Measurements from ENCODE around the gene TRAPPC3.
A peak's percentile ranks its signal among the peaks of the same experiment; 100 is the strongest.
"Not testable (repeated sequence)": the region's sequence is repeated elsewhere in the genome, so short reads cannot be mapped to it uniquely, and the experiment has no call there.

Gene TRAPPC3

DNA sequence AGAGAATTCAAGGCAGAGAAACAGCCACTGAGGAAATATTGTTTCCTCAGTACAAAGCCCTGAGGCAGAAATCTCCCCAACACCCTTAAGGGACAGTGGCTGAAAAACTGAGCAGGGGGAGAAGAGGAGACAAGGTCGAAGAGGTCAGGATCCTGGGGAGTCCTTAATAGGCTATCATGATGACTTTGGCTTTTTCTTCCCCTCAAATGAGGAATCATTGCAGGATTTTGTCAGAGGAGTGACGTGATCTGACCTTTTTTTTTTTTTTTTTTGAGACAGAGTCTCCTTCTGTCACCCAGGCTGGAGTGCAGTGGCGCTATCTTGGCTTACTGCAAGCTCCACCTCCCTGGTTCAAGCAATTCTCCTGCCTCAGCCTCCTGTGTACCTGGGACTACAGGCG is 16.9 kb upstream of the TRAPPC3 start:
- DNase-seq, result no peak

DNA sequence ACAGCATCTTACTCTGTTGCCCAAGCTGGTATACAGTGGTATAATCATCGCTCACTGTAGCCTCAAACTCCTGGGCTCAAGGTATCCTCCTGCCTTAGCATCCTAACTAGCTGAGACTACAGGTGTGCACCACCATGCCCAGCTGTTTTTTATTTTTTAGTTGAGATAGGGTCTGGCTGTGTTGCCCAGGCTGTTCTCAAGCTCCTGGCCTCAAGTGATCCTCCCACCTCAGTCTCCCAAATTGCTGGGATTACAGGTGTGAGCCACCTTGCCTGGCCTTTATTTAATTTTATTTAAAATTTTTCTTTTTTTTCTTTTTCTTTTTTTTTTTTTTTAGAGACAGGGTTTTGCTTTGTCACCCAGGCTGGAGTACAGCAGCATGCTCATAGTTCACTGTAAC is 15.9 kb upstream of the TRAPPC3 start:
- DNase-seq, result no peak

DNA sequence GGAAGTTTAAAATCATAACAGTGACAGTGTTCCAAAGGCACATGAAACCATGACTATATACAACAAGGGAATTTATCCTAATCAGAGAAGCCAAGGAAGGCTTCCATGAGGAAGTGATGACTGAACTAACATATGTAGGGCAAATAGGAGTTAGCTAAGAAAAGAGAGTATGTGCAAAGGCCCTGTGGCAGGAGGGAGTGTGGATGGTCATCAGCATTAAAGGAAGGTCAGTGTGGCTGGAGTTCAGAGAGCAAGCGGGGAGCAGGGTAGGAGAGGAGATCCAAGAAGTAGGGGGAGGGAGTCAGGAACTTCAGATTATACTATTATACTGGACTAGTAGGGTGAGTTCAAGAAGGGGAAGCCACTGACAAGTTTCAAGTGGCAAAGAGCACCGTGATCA is 15.1 kb upstream of the TRAPPC3 start:
- DNase-seq, result no peak

DNA sequence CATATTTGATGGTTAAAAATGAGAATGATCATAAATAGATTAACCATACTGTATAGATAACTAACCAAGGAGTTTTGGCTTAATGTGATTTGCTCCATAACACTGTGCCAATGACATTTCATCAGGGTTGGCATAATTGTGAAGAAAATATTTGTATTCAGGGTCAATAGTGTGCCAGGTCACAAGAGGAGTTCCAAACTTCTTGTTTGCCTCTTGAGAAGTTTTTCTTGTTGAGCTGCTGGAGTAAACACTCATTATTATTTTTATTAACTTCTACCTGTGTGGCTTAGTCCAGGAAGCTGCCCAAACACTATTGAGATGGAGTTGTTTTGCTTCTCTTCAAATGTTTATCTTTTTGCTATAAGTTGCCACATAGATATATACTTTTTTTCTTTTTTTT is 14.1 kb upstream of the TRAPPC3 start:
- no peak for DNase-seq

DNA sequence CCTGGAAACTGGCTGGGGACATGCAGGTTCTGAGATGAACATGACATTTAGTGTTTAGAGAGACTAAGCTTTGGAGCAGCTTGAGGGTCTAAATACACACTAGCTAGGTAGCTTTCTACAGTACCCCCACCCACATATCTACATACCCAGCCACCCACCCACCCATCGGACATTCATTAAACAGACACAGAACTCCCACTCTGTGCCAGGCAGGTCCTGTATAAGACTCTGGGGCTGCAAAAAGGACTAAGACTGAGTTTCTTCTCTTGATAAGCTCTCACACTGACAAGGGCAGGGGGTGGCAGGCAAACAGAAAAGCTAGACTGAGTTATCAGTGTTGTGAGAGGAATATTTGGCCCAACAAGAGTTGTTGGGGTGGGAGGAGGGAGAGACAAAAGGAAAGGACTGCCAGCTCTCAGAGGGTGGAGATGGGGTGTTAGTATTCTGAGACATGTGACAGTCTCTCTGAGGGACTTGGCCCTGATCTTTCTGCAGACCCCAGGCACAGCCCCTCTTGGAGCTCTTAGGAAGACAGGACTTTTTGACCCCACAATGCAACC is 13.5 kb upstream of the TRAPPC3 start:
- no peak for DNase-seq

DNA sequence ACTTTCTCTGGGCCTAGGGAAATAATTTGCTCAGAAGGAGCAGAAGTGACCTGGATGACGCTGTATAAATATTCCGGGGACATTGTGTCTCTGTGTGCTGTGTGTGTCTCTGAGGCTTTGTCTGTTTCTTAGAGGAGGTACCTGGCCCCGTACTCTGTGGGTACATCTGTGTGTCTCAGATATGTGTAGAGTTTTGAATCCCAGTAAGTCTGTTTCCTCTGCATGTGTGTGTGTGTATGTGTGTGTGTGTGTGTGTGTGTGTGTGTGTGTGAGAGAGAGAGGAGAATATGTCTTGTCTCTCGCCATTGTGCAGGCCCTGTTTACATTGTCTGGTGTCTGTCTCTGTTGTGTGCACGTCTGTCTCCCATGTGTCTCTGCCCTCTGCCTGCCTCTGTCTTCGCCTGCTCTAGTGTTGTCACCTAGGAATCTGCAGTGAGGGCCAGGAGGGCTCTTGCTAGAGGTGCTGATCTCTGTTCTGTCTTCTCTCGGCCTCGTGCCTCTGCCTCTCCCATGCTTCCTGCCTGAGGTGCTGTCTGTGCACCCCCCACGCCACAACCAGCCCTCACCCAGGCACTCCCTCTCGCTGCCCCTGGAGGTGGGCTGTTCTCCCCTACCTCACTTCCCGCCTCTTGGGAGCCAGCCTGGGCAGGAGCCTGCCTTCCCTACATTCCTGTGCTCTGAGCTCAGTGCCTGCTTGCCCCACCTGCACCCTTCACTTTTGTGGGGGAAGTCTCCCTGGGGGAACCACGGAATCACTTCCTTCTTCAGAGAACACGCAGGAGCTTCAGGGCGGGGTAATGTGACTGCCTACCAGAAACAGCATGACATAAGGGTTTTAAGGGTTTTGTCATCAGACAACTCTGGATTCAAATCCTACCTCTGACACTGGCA is 12.6 kb upstream of the TRAPPC3 start:
- DNase-seq, result peak; percentile 64

DNA sequence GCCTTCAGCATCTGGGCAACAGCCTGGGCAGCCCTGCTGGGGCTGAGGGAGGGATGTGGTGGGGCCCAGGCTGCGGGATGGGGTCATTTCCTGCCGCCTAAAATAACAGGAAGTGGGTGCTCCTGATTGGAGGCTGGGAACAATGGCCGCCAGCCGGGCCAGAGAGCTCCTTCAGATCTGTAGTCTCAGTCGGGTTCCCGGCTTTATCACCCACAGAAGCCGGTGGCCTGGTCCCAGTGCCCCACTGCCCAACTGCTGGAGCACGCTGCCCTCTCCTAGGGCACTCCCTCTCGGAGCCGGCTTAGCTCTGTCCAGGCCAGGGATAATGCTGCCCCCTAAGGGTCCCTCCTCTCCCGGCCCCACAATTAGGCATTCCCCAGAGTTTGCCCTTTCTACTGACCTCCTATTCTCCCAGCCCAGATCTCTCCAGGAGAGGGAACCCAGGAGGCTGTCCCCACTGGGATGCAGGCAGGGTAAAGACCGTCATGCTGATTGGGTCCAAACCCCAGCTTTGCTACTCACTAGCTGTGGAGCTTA is 11.7 kb upstream of the TRAPPC3 start:
- DNase-seq, result peak; percentile 65

DNA sequence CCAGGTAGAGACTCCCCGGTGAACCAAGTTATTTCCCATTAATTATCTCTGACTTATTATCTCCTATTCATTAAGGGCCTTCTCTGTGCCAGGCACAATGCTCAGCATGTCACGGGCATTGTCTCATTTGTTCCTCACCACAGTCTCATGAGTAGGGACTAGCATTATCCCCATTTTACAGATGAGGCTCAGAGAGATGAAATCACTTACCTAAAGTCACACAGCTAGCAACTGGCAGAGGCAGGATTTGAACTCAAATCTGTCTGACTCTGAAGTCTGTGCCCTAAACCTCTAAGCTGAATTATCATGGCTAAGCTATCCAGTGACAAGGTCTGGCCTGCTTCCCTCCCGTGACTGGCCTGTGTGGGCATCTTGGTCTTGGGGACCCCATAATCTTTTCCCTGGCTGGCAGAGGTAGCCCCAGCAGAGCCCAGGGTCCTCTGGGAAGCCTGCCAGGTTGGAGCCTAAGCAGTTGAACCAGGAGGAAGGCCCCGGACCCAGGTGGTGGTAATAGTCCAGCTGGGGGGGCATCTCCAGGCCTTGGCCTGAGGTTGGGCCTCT is 11.2 kb upstream of the TRAPPC3 start:
- DNase-seq, result no peak

DNA sequence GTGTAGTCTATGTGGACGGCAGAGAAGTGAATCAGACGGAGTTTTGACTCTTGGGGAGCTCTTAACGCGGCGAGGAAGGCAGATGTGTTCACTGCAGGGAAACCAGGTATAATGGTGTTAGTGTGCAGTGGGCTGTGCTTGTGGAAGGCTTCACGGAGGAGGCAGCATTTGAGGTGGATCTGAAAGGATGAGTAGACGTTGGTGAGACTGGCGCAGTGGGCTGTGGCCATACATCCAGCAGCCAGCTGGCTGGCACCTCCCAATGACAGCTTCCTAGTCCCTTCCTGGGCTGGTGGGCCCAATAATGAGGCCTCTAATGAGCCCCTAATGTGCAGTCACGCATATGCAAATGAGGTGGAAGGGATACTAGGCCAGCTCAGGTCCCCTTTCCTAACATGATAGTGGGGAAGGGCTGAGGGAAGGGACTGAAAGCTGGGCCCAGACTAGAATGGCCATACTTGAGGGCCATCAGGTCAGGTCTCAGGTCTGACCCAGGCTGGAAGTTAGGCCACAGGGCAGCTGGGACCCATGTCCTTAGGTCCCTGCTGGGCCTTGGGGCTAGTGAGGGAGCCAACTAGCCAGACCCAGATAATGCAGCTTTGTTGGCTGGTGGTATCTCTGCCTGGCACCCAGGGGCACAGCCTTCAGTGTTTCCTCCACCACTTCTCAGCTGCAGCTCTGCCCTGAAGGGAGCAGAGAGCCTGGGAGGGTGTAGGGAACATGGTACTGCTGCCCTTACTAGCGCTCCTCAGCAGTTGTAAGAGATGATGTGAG is 10.5 kb upstream of the TRAPPC3 start:
- no peak for DNase-seq

DNA sequence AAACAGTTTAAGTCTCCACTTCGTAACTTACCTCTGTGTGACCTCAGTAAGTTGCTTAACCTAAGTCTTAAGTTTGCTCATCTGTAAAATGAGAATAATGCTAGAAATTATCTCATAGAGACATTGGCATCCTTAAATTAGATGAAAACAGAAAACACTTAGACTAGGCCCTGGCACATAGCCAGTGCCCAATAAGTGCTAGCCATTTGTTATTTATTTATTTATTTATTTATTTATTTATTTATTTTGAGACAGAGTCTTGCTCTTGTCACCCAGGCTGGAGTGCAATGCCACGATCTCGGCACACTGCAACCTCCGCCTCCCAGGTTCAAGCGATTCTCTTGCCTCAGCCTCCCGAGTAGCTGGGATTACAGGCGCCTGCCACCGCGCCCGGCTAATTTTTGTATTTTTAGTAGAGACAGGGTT is 9.6 kb upstream of the TRAPPC3 start:
- DNase-seq, result not testable (repeated sequence)

DNA sequence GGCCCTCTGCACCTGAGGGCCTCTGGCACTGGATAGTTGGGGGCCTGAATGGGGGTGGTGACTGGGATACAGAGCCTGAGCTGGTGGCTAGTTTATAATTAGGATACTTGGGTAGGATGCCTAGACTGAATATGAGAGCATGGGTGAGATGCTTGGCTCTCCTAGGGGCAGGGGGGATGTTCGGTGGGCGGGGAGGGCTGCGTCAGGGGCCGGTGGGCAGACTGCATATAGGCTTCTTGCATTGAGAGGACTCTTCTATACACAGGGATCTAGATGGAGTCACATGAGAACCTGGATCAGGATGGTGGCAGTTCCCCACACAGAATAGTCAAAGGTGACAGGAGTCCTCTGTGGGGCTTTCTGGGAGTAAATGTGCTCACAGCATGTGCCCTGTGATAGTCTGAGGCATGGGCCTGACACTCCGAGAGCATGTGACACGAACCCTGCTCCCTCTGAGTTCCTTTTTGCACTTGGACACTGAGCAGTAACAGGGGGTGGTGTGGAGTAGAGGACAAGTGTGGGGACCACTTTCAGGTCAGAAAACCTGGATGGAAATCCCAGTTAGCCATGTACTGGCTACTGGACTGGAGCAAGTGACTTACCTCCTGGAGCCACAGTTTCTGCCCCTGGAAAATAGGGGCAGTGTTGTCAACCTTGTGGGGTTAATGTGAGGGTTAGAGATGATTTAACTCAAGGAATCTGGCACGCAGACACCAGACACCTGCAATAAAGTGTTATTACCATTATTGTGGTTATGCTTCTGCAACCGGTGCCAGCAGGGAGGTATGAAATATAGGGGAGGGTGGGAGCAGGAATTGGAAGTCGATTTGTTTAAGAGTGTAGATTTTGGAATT is 8.9 kb upstream of the TRAPPC3 start:
- DNase-seq, result no peak

DNA sequence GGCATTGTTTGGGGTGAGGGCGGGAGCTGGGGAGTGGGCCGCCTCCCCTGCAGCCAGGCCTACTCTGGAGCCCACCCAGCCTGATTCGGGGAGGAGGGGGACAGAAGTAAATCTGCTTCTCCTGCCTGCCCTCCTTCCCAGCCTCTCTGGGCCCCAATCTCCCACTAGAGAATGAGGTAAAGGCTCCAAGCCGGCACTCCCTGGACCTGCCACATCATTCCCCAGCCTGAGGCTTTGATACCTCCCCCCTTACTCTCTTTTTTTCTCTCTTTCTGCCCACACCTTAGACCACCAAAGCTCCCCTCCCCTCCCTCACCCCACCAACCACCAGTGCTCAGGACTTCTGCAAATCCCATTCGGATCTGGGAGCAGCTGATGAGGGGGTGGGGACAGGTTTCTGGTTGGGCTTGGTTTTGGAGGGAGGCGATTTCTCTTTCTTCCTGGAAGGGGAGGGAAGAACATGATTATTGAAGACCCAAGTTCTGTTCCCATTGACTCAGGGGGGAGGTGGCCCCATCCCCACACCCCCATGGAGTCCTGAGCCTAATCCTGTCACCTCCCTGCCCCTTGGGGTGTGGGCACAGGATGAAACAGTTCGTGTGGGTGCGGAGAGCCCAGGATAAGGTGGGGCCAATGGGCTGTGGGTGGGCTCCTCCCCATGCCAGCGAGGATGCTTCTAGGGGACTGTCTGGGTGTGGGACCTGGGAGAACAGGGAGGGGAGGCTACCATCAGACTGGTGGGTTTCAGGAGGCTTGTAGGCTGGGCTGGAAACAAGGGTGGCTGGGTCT is 8.0 kb upstream of the TRAPPC3 start:
- no peak for DNase-seq

DNA sequence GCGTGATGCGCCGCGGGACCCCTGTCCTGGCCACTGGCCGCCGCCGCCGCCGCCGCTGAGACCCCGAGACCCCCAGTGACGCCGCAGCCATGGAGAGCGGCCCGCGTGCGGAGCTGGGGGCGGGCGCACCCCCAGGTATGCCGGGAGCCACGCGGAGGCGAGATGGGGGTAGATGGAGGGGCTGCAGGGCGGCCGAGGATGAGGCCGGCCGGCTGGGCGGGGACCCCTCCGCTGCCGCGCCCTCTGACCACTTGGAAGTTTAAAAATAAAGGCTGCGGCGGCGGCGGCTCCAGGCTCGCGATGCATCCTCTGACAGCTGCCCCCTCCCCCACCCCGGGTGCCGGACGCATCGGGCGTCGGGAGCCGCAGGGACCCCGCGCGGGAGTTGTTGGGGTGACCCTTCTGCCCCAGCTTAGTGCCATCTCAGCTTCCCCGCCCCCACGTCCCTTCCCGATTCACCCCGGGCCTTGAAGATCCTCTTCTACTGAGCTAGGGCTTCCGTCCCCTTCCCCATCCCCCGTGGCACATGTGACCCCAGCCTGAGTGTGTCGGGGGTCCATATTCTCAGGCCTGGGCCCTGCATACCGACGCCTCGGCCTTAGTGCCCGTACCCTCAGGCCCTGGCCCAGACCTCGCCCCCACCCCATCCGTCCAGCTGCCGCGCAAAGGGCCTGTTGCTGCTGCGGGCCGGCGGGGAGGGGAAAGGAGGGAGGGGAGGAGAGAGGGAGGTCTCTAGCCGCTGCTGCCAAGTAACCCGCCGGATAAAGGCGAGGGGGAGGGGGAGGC is 7.2 kb upstream of the TRAPPC3 start:
- peak; percentile 54 for DNase-seq

DNA sequence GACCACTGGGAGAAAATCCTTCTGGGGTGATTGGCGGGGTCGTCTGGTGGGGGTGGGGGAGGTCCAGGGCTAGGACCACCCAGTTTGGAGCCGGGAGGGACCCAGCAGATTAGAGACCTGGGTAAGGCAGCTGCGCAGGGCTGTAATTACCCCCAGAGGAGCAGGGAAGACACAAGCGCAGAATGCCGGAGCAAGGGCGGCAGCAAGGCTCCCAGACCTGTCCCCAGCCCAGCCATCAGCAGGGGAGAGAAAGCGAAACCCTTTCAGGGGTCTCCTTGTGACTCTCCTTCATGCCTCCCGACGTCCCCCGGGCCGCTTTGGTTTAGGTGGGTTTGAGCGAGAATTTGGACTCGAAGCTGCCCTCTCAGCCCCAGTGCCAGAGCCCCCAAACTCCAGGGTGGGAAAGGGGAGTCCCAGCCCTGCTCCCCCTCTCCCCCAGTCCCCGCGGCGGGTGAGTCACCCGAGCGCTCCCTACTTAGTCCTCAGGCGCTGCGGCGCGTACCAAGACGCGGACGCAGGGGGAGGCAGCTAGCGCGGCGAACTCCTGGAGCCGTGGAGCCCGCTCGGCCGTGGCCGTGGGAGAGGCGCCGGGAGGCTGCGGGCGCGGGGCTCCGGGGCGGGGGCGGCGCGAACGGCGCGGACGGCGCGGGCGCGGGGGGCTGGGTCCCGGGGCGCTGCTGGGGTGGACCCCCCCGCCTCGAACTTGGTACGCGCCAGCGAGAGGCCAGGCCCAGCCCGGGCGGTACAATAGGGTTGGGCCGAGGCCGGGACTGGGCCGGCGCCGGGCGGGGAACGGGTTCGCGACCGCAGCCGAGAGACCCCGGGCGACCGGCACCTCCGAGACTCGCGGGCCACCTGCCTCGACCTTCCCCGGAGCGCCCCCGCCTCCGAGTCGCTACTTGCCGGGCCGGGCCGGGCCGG is 6.4 kb upstream of the TRAPPC3 start, which contains the start of gene MAP7D1:
Gene MAP7D1 (plus strand): TSS at position 753 of the 921 bp plus-strand sequence. CDS start 258 bp downstream, outside the sequence.
- peak; percentile 87 for DNase-seq

DNA sequence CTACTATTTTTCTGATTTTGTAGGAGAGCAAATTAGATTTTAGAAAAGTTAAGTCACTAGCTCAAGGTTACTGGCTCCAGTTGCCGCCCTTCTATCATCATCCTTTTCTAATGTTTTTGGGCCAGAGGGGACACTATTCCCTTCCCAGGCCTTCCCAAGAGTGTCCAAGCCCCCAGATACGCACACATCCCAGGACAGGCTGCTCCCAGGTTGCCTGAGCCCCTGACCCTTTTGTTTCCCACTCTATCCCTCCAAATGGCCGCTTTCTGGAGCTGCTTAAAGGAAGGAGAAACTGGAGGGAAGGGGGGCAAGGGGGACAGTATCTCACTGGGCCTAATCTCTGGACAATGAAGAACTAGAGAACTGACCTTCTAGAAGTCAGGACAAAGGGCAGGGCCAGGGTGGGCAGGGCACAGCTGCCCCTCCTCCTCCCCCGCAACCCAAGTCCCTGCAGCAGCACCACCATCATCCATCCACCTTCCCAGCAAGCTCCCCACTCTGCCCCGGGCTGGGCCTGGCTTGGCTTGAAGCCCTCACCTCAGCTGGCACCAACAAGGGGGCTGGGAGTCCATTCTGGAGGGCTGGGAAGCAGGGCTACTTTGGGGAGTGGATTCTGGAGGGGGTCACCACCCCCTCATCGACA is 5.6 kb upstream of the TRAPPC3 start:
- DNase-seq, result no peak

DNA sequence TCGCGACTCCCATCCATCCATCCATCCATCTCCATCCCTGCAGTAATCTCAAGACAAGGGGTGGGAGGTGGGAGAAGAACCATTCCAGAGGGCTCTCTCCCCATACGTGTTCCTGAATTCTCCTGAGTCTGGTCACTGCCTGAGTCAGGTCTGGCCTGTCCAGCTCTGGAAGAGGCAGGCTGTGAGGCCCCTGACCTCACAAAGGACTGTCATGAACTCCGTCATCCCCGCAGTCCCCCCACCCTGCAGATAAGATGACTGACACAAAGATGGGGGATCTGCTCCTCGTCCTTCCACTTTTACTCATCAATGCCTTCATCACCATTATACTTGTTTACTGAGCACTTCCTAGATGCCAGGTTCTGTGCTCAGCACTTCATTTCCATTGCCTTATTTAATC is 5.0 kb upstream of the TRAPPC3 start:
- DNase-seq, result no peak

DNA sequence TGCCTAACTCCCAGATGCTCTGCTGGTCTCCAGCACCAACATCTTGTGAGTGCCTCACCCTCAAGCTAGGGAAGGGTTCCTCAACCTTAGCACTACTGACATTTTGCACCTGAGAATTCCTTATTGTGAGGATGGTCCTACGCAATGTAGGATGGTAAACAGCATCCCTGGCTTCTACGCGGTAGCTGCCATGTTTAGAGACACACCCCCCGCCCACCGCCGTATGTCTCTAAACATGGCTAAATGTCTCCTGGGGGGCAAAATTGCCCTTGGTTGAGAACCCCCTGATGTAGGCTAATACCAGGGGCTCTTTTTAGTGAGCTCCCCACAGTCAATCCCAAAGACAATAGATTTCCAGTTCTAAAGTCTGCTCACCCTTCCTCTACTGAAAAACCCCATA is 4.2 kb upstream of the TRAPPC3 start:
- DNase-seq, result no peak

DNA sequence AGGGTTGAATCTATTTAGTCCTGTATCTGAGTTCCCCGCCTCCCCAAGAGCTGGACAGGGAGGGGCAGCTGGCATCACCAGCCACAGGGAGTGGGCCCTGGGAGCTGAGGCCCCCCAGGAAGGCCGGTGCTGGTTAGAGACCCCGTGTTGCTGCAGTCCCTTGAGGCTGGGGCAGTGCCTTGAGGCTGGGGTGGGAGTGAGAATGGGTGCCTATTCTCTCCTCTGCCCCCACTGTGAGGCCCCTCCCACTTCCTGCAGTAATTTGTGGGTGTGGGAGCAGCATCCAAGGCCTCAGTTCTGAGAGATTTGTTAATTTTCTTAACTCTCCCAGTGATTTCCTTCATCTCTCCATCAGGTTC is 2.5 kb upstream of the TRAPPC3 start:
- peak; percentile 62 for DNase-seq

Data from central memory CD4-positive, alpha-beta T cell (primary cell).